SU-DHL-6 (cell line): Measurements from ENCODE around the gene LRRC7.

ENCODE experiments used
- EZH2phosphoT487 ChIP-seq: fragments of 200-600 bp; sonication (generic), shearing (Covaris generic); conservative IDR thresholded peaks from 2 replicates; pipeline ENCODE4 v1.6.1; 2018; ENCODE audit warnings: mild to moderate bottlenecking, antibody characterized with exemption, low read length, moderate library complexity, mixed read lengths
- TF ChIP-seq, protein P1 (sequence below): fragments of 200-600 bp; sonication (generic); IDR thresholded peaks from one replicate; pipeline ENCODE4 v1.5.1; 2017; ENCODE audit warnings: antibody characterized with exemption, mild to moderate bottlenecking, low read length, moderate library complexity; ENCODE audit not compliant: insufficient read depth, poor library complexity, severe bottlenecking

DNA sequence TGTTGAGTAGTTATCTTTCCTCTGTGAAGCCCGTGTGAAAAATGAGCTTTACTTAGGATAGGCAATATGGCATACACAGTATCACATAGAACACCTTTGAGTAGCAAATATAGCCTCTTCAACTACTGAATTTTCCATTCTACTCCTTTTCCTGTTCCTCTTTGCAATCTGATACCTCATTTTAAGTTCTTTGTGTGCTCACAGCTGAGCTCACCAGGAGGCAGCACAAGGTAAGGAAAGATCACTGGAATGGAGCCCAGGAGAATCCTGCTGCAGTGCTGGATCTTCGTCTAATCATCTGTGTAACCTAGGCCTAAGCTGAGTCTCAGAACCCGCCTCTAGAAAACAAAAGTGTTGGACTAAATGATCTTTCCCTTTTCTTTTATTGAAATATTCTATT, 466.7 kb downstream of the LRRC7 start:
- TF ChIP-seq, protein P1, sequence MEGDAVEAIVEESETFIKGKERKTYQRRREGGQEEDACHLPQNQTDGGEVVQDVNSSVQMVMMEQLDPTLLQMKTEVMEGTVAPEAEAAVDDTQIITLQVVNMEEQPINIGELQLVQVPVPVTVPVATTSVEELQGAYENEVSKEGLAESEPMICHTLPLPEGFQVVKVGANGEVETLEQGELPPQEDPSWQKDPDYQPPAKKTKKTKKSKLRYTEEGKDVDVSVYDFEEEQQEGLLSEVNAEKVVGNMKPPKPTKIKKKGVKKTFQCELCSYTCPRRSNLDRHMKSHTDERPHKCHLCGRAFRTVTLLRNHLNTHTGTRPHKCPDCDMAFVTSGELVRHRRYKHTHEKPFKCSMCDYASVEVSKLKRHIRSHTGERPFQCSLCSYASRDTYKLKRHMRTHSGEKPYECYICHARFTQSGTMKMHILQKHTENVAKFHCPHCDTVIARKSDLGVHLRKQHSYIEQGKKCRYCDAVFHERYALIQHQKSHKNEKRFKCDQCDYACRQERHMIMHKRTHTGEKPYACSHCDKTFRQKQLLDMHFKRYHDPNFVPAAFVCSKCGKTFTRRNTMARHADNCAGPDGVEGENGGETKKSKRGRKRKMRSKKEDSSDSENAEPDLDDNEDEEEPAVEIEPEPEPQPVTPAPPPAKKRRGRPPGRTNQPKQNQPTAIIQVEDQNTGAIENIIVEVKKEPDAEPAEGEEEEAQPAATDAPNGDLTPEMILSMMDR, result no peak
- no peak for TF ChIP-seq EZH2phosphoT487
